GM19351 (cell line): ENCODE data around the gene INCENP.
"Not testable (repeated sequence)": the region's sequence is repeated elsewhere in the genome, so short reads cannot be mapped to it uniquely, and the experiment has no call there.

Experiments
- ATAC-seq: cut with Tn5 transposase; IDR thresholded peaks from one replicate; pipeline ENCODE4 v1.9.1; 2021; ENCODE audit warnings: mild to moderate bottlenecking, moderate library complexity; ENCODE audit not compliant: unreplicated experiment

The INCENP gene

GRCh38 chr11:62123669-62124185 is at the start of gene INCENP:
Gene INCENP (plus strand): TSS chr11:62124011. CDS start chr11:62128162, 4,151 bp downstream.
- ATAC-seq = peak; percentile 93

- no peak for ATAC-seq
Observed at GRCh38 chr11:62075438-62075837, 48.4 kb upstream of the INCENP start.

GRCh38 chr11:62077132-62077531 is 46.7 kb upstream of the INCENP start:
- ATAC-seq = no peak

GRCh38 chr11:62081378-62082291 is 42.2 kb upstream of the INCENP start:
- ATAC-seq = no peak

- no peak for ATAC-seq
Observed at GRCh38 chr11:62082292-62082657, 41.5 kb upstream of the INCENP start.

GRCh38 chr11:62084801-62085200 is 39.0 kb upstream of the INCENP start:
- ATAC-seq = not testable (repeated sequence)

- no peak for ATAC-seq
Observed at GRCh38 chr11:62087694-62088093, 36.1 kb upstream of the INCENP start.

GRCh38 chr11:62088331-62088933 is 35.4 kb upstream of the INCENP start:
- ATAC-seq = no peak

- no peak for ATAC-seq
Observed at GRCh38 chr11:62103141-62103540, 20.7 kb upstream of the INCENP start.

GRCh38 chr11:62103986-62104385 is 19.8 kb upstream of the INCENP start:
- no peak for ATAC-seq

GRCh38 chr11:62104816-62105653 is 18.8 kb upstream of the INCENP start:
- ATAC-seq = no peak

- ATAC-seq = no peak
Observed at GRCh38 chr11:62105667-62106191, 18.1 kb upstream of the INCENP start.

- no peak for ATAC-seq
Observed at GRCh38 chr11:62108017-62108750, 15.6 kb upstream of the INCENP start.

GRCh38 chr11:62108971-62109404 is 14.8 kb upstream of the INCENP start:
- no peak for ATAC-seq

GRCh38 chr11:62115085-62115694 is 8.6 kb upstream of the INCENP start:
- ATAC-seq = no peak

- ATAC-seq = no peak
Observed at GRCh38 chr11:62116451-62116850, 7.4 kb upstream of the INCENP start.

GRCh38 chr11:62119569-62119968 is 4.2 kb upstream of the INCENP start:
- ATAC-seq = no peak

- ATAC-seq = no peak
Observed at GRCh38 chr11:62120001-62120400, 3.8 kb upstream of the INCENP start.

GRCh38 chr11:62120431-62120830 is 3.4 kb upstream of the INCENP start:
- ATAC-seq = no peak

GRCh38 chr11:62122076-62122475 is 1.7 kb upstream of the INCENP start:
- no peak for ATAC-seq
